MM.1S (cell line): Measurements from ENCODE around the gene NLGN1.

ENCODE experiments used
- EZH2 ChIP-seq: fragments of 300-600 bp; sonication (generic); optimal IDR thresholded peaks from 2 replicates; pipeline ENCODE3; 2017; ENCODE audit warnings: low read depth, mild to moderate bottlenecking, antibody characterized with exemption, low read length, mixed read lengths
- TF ChIP-seq, protein P1 (sequence below): fragments of 300-600 bp; sonication (generic); IDR thresholded peaks from 2 replicates; pipeline ENCODE4 v1.5.1; 2016; ENCODE audit warnings: antibody characterized with exemption, low read length, mixed read lengths

DNA sequence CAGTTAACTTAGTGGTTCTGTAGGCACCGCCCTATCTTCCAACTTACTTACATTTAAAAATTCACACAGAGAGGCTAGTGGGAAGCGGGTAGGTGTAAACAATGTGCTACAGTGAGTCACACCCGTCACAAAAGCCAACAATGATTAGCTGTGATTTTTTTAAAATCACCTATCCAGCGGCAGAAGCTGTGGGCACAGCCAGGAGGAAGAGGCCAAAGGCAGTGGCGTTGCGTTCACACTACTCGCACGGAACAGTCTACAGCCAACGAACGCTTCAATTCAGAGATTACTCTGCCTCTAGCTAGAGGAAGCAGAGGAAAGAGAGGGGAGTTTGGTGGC lies 2.5 kb upstream of the NLGN1 start:
- TF ChIP-seq, protein P1, sequence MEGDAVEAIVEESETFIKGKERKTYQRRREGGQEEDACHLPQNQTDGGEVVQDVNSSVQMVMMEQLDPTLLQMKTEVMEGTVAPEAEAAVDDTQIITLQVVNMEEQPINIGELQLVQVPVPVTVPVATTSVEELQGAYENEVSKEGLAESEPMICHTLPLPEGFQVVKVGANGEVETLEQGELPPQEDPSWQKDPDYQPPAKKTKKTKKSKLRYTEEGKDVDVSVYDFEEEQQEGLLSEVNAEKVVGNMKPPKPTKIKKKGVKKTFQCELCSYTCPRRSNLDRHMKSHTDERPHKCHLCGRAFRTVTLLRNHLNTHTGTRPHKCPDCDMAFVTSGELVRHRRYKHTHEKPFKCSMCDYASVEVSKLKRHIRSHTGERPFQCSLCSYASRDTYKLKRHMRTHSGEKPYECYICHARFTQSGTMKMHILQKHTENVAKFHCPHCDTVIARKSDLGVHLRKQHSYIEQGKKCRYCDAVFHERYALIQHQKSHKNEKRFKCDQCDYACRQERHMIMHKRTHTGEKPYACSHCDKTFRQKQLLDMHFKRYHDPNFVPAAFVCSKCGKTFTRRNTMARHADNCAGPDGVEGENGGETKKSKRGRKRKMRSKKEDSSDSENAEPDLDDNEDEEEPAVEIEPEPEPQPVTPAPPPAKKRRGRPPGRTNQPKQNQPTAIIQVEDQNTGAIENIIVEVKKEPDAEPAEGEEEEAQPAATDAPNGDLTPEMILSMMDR, result no peak
- no peak for TF ChIP-seq EZH2
